Activated CD4-positive, alpha-beta memory T cell treated with anti-CD3 and anti-CD28 coated beads for 36 hours (primary cell): ENCODE measurements around the gene DUSP18. TPM values are rescaled to one million over a fixed set of nuclear protein-coding genes. Genes with fewer than 3 reads are reported as not detected.

Experiments
- CTCF ChIA-PET: fragments of 350-600 bp; sonication (Branson Sonifier 250); formaldehyde crosslinking; loops from one replicate; lab custom pipeline; 2021; ENCODE audit warnings: antibody characterized with exemption, inconsistent platforms; lab: Charles Lee
- POLR2A ChIA-PET: fragments of 350-600 bp; sonication (Branson Sonifier 250); formaldehyde crosslinking; loops from one replicate; lab custom pipeline; 2021; ENCODE audit warnings: antibody characterized with exemption; lab: Charles Lee
- DNase-seq: peaks from one replicate; pipeline ENCODE4 v3.0.0-alpha.2; 2020
- H3K27ac Mint-ChIP-seq: one replicate; pipeline ENCODE4 v1.8.0; 2021; ENCODE audit warnings: mixed read lengths
- H3K27me3 Mint-ChIP-seq: one replicate; pipeline ENCODE4 v1.8.0; 2021; ENCODE audit warnings: mixed read lengths
- H3K36me3 Mint-ChIP-seq: one replicate; pipeline ENCODE4 v1.8.0; 2021; ENCODE audit warnings: mixed read lengths
- H3K4me1 Mint-ChIP-seq: one replicate; pipeline ENCODE4 v1.8.0; 2021; ENCODE audit warnings: low read depth, mixed read lengths
- H3K4me3 Mint-ChIP-seq: one replicate; pipeline ENCODE4 v1.8.0; 2021; ENCODE audit warnings: mild to moderate bottlenecking, mixed read lengths
- H3K9me3 Mint-ChIP-seq: one replicate; pipeline ENCODE4 v1.8.0; 2021; ENCODE audit warnings: mixed read lengths
- intact Hi-C: fragments of 100-400 bp; cut with micrococcal nuclease; formaldehyde crosslinking; loops from one replicate; pipeline ENCODE4 v1.15.1; 2023
- total RNA-seq, 2 experiments: library from RNA; stranded (reverse); gene quantifications; one replicate each; pipeline ENCODE4 v1.2.3, GENCODE V29; 2021

The DUSP18 gene
- total RNA-seq, 2 experiments from 2014 or later = 9.2 to 10.6 TPM

DNA sequence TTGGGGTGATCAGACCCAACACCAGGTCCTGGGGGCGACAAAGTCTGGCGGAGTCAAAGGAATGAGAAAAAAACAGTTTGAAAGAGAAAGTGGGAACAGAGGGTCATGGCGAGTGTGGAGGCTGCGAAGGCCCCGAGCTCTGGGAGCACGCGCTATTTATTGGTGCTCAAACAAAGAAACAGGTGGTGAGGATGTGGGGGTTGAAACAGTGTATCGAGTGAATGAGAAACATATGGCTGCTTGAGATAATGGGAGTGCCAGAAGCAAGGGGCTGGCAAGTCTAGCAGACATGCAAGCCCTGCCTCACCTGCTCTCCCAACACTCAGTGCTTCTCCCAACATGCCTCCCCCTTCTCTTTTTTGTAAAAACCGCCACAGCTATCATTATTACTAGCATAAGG lies 7.8 kb upstream of the DUSP18 start:
- Mint-ChIP-seq H3K27me3 (peaks cover 2% of the 10 kb centered on the region), H3K9me3 (no peaks in the 10 kb centered on the region), H3K4me3 (no peak overlapping the region), H3K4me1 (no peaks in the 10 kb centered on the region), H3K27ac (no peak overlapping the region), H3K36me3 (no peaks in the 10 kb centered on the region)
- POLR2A ChIA-PET = no interaction called here
- DNase-seq = no peak
- intact Hi-C loops = no loop called here
- CTCF ChIA-PET = no interaction called here

DNA sequence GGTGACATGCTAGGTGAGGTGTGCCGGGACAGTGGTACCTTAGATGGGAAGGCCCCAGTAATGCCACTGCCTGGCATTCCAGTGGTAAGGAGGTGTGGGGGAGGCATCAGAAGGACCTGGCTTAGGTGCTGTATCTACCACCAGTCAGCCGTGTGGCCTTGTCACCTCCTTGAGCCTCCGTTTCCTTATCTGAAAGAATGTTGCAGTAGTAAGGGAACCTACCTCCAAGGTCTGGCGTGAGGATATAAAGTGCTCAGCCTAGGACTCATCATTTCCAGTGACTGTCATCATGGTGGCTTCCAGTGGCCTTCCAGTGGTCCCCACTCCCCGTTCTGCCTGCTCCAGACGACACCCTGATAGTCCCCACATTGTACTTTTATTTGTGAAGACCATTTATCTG lies 6.8 kb upstream of the DUSP18 start:
- ChIA-PET POLR2A (no interaction called here), CTCF (no interaction called here)
- peaks cover 2% of the 10 kb centered on the region for H3K27me3 Mint-ChIP-seq
- H3K36me3 Mint-ChIP-seq = no peaks in the 10 kb centered on the region
- no peak for DNase-seq
- no peaks in the 10 kb centered on the region for H3K4me1 Mint-ChIP-seq
- H3K27ac Mint-ChIP-seq = no peak overlapping the region
- intact Hi-C loops = no loop called here
- H3K4me3 Mint-ChIP-seq = no peak overlapping the region
- H3K9me3 Mint-ChIP-seq = no peaks in the 10 kb centered on the region

DNA sequence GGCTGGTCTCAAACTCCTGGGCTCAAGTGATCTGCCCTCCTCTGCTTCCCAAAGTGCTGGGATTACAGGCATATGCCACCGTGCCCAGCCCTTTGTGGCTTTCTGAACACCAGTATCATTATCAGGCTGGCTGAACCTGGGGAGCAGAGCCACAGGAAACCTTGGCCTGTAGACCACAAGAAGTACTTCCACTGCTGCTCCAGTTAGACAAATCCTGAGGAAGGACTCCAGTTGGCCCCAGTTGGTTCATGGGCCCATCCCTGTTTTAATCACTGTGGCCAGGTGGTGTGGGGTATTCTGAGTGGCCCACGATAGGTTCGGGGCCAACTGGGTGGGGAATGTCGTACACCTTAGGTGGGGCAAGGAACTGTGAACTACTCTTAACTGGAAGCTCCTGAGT lies 5.5 kb upstream of the DUSP18 start:
- DNase-seq = no peak
- intact Hi-C loops = no loop called here
- no peaks in the 10 kb centered on the region for H3K9me3 Mint-ChIP-seq
- H3K36me3 Mint-ChIP-seq = no peaks in the 10 kb centered on the region
- ChIA-PET CTCF (no interaction called here), POLR2A (no interaction called here)
- peaks cover 5% of the 10 kb centered on the region for H3K4me1 Mint-ChIP-seq
- no peak overlapping the region for H3K4me3 Mint-ChIP-seq
- H3K27me3 Mint-ChIP-seq = peaks cover 4% of the 10 kb centered on the region
- no peak overlapping the region for H3K27ac Mint-ChIP-seq

DNA sequence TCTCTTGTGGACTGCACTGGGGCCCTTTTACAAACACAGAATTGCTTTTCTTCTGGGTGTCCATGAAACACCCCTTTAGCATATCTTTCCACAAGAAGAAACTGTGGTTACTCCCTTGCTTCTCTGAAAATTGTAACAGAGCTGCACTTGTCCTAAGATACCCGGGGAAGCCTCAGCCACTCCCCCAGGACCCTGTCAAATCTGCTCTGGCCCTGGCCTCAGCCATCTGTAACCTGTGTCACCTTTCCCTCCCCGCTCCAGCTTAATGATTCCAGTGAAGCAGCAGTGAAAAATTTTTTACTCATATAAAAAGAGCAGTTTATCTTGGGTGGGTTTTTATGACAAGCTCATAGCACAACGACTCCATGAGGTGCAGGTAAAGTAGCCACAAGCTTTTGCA lies 3.4 kb upstream of the DUSP18 start:
- Mint-ChIP-seq H3K36me3 (no peaks in the 10 kb centered on the region), H3K9me3 (no peaks in the 10 kb centered on the region), H3K27ac (no peak overlapping the region), H3K27me3 (peaks cover 3% of the 10 kb centered on the region), H3K4me1 (peaks cover 13% of the 10 kb centered on the region), H3K4me3 (no peak overlapping the region)
- intact Hi-C loops = no loop called here
- ChIA-PET CTCF (interaction anchor here (1.1 kb wide), 1 partner anchor 36 kb away, joined by 4 read pairs; no protein-coding TSS in a partner anchor), POLR2A (no interaction called here)
- no peak for DNase-seq

DNA sequence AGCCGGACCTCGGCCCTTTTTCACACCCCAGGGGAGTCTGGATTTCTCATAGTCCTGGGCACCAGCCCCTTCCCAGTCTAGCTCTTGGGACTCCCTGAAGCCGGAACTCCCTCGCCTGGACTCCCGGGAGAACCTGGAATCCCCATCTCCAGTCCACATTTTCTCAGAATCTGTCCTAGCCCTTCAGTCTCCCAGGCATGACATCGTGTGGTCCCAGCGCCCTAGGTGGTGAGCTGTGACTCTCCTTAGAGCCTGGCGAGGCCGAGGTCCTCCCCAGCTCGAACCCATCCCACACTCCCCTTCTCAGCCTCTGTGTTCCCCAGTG lies 673 bp upstream of the DUSP18 start:
- H3K36me3 Mint-ChIP-seq = peaks cover 5% of the 10 kb centered on the region
- H3K9me3 Mint-ChIP-seq = no peaks in the 10 kb centered on the region
- H3K4me3 Mint-ChIP-seq = peak overlapping the region; percentile 96
- H3K27me3 Mint-ChIP-seq = peaks cover 3% of the 10 kb centered on the region
- no peak for DNase-seq
- H3K27ac Mint-ChIP-seq = no peak overlapping the region
- ChIA-PET POLR2A (interaction anchor here (1.1 to 1.3 kb wide), 3 partner anchors 18 to 33 kb away, joined by 4 read pairs; partner anchors contain the start of gene SLC35E4), CTCF (interaction anchor here (0.7 to 3.6 kb wide), 3 partner anchors 19 to 87 kb away, joined by 4 to 30 read pairs (median 14); partner anchors contain the start of gene SLC35E4)
- intact Hi-C loops = no loop called here
- H3K4me1 Mint-ChIP-seq = peaks cover 21% of the 10 kb centered on the region

DNA sequence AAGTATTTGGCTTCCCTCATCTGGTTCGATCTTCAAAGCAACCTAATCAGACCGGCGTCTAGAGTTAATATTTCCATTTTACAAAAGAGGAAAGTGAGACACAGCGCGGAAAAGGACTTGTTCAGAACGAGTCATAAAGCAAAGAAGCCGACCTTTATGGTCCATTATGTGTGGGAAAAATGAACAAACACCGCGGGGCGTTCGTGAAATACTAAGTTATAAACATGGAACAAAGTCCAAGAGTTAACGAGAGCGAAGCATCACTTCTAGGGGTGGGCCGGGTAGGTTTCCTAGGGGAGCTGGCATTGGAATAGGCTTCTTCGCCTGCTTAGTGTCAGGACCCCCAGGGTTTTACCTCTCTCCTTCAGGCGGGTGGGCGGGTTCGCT lies 575 bp downstream of the DUSP18 start:
- Mint-ChIP-seq H3K4me3 (peak overlapping the region; percentile 96), H3K27ac (peak overlapping the region; percentile 40), H3K4me1 (peaks cover 21% of the 10 kb centered on the region), H3K36me3 (peaks cover 14% of the 10 kb centered on the region), H3K27me3 (peaks cover 3% of the 10 kb centered on the region), H3K9me3 (no peaks in the 10 kb centered on the region)
- DNase-seq = no peak
- ChIA-PET CTCF (interaction anchor here (0.6 to 3.6 kb wide), 6 partner anchors 17 to 253 kb away, joined by 3 to 30 read pairs (median 4); partner anchors contain the start of gene SLC35E4), POLR2A (interaction anchor here (1.0 to 1.3 kb wide), 3 partner anchors 17 to 67 kb away, joined by 3 to 4 read pairs (median 4); no protein-coding TSS in a partner anchor)
- intact Hi-C loops = loop anchor here (1.0 to 2.0 kb wide), 3 partner anchors 18 to 78 kb away; no protein-coding TSS in a partner anchor

DNA sequence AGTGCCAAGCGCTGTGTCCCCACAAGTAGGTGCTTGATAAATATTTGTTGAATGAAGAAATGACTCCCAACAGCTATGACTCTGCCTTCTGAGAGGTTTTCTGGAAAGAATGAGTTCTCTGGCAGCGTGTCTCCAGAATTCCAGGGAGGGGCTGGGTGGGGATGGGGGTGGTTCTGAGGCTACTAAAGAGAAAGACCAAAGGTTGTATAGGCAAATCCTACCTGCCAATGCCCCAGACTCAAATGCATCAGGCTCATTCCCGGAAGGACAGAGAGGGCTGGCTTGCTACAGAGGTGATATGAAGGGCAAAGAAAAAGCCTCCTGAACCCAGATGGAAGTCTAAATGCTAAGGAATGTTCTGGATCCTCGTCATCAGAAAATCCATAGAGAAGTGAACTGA lies 1.9 kb downstream of the DUSP18 start:
- Mint-ChIP-seq H3K27ac (no peak overlapping the region), H3K4me1 (peaks cover 21% of the 10 kb centered on the region), H3K4me3 (peak overlapping the region; percentile 14), H3K27me3 (peaks cover 3% of the 10 kb centered on the region), H3K9me3 (no peaks in the 10 kb centered on the region), H3K36me3 (peaks cover 16% of the 10 kb centered on the region)
- ChIA-PET CTCF (no interaction called here), POLR2A (no interaction called here)
- no peak for DNase-seq
- intact Hi-C loops = loop anchor here (2.0 kb wide), 1 partner anchor 79 kb away; no protein-coding TSS in a partner anchor

DNA sequence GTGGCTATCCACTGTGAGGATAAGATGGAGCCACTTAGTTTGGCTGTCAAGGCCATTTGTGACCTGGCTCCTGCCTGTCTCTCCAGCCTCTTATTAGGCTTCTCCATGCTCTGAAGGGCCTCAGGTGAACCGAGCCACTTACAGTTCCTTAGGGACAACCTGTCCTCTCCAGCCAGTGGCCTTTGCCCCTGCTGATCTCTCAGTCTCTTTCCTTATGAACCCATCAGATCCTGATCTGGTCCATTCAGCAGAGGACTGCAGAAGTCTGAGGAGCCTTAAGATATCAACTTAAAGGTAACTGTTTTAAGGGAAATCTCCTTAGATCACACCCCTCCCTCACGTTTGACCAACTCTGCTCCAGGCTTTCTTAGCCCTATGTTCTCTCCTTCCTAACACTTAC lies 2.4 kb downstream of the DUSP18 start:
- H3K4me3 Mint-ChIP-seq = no peak overlapping the region
- peaks cover 3% of the 10 kb centered on the region for H3K27me3 Mint-ChIP-seq
- H3K9me3 Mint-ChIP-seq = no peaks in the 10 kb centered on the region
- intact Hi-C loops = no loop called here
- CTCF ChIA-PET = no interaction called here
- no peak overlapping the region for H3K27ac Mint-ChIP-seq
- peaks cover 21% of the 10 kb centered on the region for H3K4me1 Mint-ChIP-seq
- DNase-seq = no peak
- POLR2A ChIA-PET = no interaction called here
- peaks cover 19% of the 10 kb centered on the region for H3K36me3 Mint-ChIP-seq

DNA sequence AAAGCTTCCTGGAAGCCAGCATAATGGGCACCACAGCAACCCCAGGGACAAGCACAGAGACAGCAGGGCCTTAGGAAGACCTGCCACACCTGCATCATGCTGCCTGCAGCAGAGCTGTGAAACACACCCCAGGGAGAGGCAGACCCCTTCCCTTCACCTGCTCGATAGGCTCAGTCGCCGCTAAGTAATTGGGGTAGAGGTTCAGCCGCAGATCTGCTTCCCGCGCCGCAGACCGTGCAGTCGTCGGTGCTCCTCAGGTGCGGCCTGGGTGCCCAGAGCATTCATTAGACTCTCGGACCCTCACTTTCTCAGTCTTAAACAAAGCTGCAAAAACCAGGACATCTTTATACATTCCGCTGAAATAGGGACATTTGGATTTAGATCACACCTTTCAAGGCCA lies 2.9 kb downstream of the DUSP18 start:
- DNase-seq = no peak
- CTCF ChIA-PET = no interaction called here
- intact Hi-C loops = no loop called here
- peaks cover 3% of the 10 kb centered on the region for H3K27me3 Mint-ChIP-seq
- POLR2A ChIA-PET = no interaction called here
- H3K4me1 Mint-ChIP-seq = peaks cover 21% of the 10 kb centered on the region
- no peak overlapping the region for H3K27ac Mint-ChIP-seq
- H3K36me3 Mint-ChIP-seq = peaks cover 24% of the 10 kb centered on the region
- H3K9me3 Mint-ChIP-seq = no peaks in the 10 kb centered on the region
- H3K4me3 Mint-ChIP-seq = no peak overlapping the region

DNA sequence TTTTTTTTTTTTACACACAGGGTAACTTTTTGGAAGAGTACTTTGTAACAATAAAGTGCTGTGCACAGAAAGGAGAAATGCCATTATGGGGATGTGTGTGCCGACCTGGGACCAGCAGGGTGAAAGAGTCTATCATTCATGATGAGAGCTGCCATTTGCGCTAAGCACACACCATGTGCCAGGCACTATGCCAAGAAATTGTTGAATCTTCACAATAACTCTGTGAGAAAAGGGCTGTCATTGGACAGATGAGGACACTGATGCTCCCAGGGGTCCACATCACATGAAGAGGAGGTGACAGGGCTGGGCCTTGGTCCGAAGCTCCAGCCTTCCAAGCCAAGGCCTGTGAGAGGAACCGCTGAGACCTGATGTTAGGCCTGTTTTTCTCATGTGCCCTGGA lies 5.6 kb downstream of the DUSP18 start:
- no peak overlapping the region for H3K4me3 Mint-ChIP-seq
- DNase-seq = no peak
- H3K4me1 Mint-ChIP-seq = peaks cover 16% of the 10 kb centered on the region
- intact Hi-C loops = no loop called here
- ChIA-PET POLR2A (interaction anchor here (0.6 kb wide), 1 partner anchor 640 kb away, joined by 4 read pairs; no protein-coding TSS in a partner anchor), CTCF (interaction anchor here (1.5 to 1.9 kb wide), 2 partner anchors 13 to 27 kb away, joined by 3 to 9 read pairs; no protein-coding TSS in a partner anchor)
- H3K27me3 Mint-ChIP-seq = no peaks in the 10 kb centered on the region
- H3K27ac Mint-ChIP-seq = no peak overlapping the region
- no peaks in the 10 kb centered on the region for H3K9me3 Mint-ChIP-seq
- H3K36me3 Mint-ChIP-seq = peaks cover 26% of the 10 kb centered on the region

DNA sequence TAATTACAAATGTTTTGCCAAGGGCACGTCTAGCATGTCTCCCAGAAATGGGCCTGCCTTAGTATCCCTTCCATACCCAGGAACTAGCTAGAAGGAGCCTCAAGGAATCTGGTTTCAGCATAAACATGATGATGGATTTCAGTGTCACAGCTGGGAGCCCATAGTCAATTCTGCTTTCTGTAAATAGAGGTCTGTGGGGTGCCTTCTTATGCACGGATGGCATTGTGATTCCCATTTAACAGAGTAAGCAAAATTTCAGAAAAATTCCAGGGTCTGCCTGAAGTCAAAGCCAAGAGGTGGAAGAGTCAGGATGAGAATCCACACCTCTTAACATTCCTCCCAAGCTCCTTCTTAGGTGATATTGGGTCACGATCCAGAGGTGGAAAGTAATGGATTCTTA lies 12.1 kb downstream of the DUSP18 start:
- no peaks in the 10 kb centered on the region for H3K9me3 Mint-ChIP-seq

DNA sequence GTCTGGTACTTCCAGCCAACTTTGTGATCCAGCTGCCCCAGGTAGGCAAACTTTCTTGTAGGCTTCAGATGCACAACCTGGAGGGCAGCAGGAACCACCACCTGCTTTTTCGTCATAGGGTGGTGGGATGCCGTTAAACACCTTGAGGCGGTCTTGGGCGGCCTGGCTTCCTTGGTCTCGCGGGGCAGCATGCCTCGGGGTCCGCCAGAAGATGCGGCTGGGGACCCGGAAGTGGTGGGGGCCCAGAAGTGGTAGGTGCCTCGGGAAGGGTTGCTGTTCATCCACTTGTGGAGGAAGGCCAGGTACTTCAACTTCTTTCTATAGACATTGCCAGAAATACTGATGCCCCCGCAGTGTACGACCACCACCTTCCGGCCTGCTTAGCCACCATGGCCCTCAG lies 13.3 kb downstream of the DUSP18 start:
- no peak overlapping the region for H3K4me3 Mint-ChIP-seq
- ChIA-PET POLR2A (no interaction called here), CTCF (interaction anchor here (0.9 kb wide), 1 partner anchor 101 kb away, joined by 3 read pairs; no protein-coding TSS in a partner anchor)
- peaks cover 21% of the 10 kb centered on the region for H3K4me1 Mint-ChIP-seq
- H3K36me3 Mint-ChIP-seq = peaks cover 5% of the 10 kb centered on the region
- intact Hi-C loops = no loop called here
- no peak for DNase-seq
- no peak overlapping the region for H3K27ac Mint-ChIP-seq
- no peaks in the 10 kb centered on the region for H3K9me3 Mint-ChIP-seq
- no peaks in the 10 kb centered on the region for H3K27me3 Mint-ChIP-seq

More for the DNA sequence above, 12.1 kb downstream of the DUSP18 start:
- Mint-ChIP-seq H3K4me3 (no peak overlapping the region), H3K27ac (no peak overlapping the region), H3K27me3 (no peaks in the 10 kb centered on the region), H3K36me3 (peaks cover 15% of the 10 kb centered on the region), H3K4me1 (peaks cover 14% of the 10 kb centered on the region)
- ChIA-PET POLR2A (no interaction called here), CTCF (interaction anchor here (0.6 to 1.0 kb wide), 2 partner anchors 10 to 21 kb away, joined by 3 read pairs; no protein-coding TSS in a partner anchor)
- intact Hi-C loops = no loop called here
- no peak for DNase-seq

DNA sequence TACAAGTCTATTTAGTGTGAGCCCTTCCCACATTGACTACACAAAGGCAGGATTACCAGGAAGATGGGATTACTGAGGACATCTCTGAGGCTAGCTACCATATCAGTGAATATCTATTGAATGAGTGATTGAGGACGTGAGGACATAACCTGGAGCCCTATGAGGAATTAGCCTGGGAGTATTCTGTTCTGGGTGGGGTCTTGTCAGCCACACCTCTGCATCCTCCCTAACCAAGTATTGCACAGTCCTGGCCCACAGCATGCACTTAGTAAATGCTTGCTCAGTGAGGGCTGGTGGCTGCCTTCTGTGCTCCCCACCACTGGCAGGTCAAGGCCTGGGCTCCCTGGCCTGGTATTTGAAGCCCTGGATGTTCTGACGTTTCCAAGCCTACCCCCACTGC lies 14.8 kb downstream of the DUSP18 start:
- ChIA-PET POLR2A (no interaction called here), CTCF (interaction anchor here (4.5 kb wide), 1 partner anchor 18 kb away, joined by 44 read pairs; the partner anchor contains the start of gene SLC35E4)
- H3K27me3 Mint-ChIP-seq = no peaks in the 10 kb centered on the region
- no peaks in the 10 kb centered on the region for H3K9me3 Mint-ChIP-seq
- no peak overlapping the region for H3K4me3 Mint-ChIP-seq
- peaks cover 9% of the 10 kb centered on the region for H3K36me3 Mint-ChIP-seq
- no peak for DNase-seq
- H3K27ac Mint-ChIP-seq = no peak overlapping the region
- intact Hi-C loops = no loop called here
- peaks cover 28% of the 10 kb centered on the region for H3K4me1 Mint-ChIP-seq
